Upper lobe of left lung (tissue), 4 donors: ENCODE data around the gene FOXA3.

ENCODE experiments used
- CTCF ChIP-seq, 6 experiments: fragments of 450-650 bp in 4 of 6; fragments of 200-600 bp in 2 of 6; sonication (generic) in 2 of 6; IDR thresholded peaks; one replicate each; pipeline ENCODE4 v1.5.1; 2016 to 2019; ENCODE audit warnings: antibody characterized with exemption in 6 of 6
- EP300 ChIP-seq, 4 donors: sonication (generic); formaldehyde crosslinking; IDR thresholded peaks; one replicate each; pipeline ENCODE4 v1.5.1; 2017; ENCODE audit warnings: antibody characterized with exemption in 4 of 4, control low read depth in 2 of 4
- POLR2A ChIP-seq, 4 donors: fragments of 450-650 bp; IDR thresholded peaks; one replicate each; pipeline ENCODE4 v1.5.1; 2016 to 2017; ENCODE audit warnings: antibody characterized with exemption in 4 of 4, mild to moderate bottlenecking in 2 of 4

- no peak for TF ChIP-seq CTCF (IDR thresholded peaks at IDR 0.05)
- TF ChIP-seq EP300 (IDR thresholded peaks at IDR 0.05), result no peak
- no peak for TF ChIP-seq POLR2A (IDR thresholded peaks at IDR 0.05)
Observed at GRCh38 chr19:45816236-45817009, 47.7 kb upstream of the FOXA3 start.
